T-cell (primary cell): ENCODE data around the gene PFKFB3. TPM values are rescaled to one million over a fixed set of nuclear protein-coding genes. Genes with fewer than 3 reads are reported as not detected.

Experiments used
- ATAC-seq, 4 experiments: fragments of 200-7000 bp in 3 of 4; fragments of 150-1000 bp in 1 of 4; cut with Tn5 transposase; replicated peaks in 1 of 4; 1 replicate in 3 of 4; 2 replicates in 1 of 4; pipeline ENCODE4 v1.10.0; 2021; ENCODE audit warnings: moderate library complexity in 3 of 4, mild to moderate bottlenecking in 2 of 4, moderate number of reproducible peaks in 1 of 4
- CTCF ChIA-PET, 2 donors: fragments of 300-600 bp; sonication (Branson Sonifier 250); formaldehyde crosslinking; loops; one replicate each; lab custom pipeline; 2022; ENCODE audit warnings: antibody characterized with exemption in 2 of 2; lab: Charles Lee
- POLR2A ChIA-PET, 2 donors: fragments of 300-600 bp; sonication (Branson Sonifier 250); formaldehyde crosslinking; loops; one replicate each; lab custom pipeline; 2022; ENCODE audit warnings: antibody characterized with exemption in 2 of 2; lab: Charles Lee
- DNase-seq, 35 experiments: peaks; one replicate each; pipeline versions ENCODE4 v3.0.0 to v3.0.0-alpha.2; 2013 to 2023
- H3K27ac ChIP-seq: one replicate; pipeline ENCODE4 v1.5.1; 2013; ENCODE audit warnings: low read length
- H3K27me3 ChIP-seq, 2 experiments: replicated peaks in 1 of 2; 1 replicate in 1 of 2; 2 replicates in 1 of 2; pipeline versions ENCODE4 v1.6.1 to v1.7.0; 2013; ENCODE audit warnings: low read length in 1 of 2, mixed read lengths in 1 of 2; ENCODE audit not compliant: control insufficient read depth in 2 of 2, insufficient read depth in 2 of 2; ENCODE audit errors: extremely low read depth in 1 of 2
- H3K36me3 ChIP-seq, 2 donors: 1 replicate in 1 of 2; 2 replicates in 1 of 2; pipeline versions ENCODE4 v1.6.1 to v1.7.0; 2013; ENCODE audit warnings: low read length in 1 of 2; ENCODE audit not compliant: control insufficient read depth in 2 of 2, insufficient read depth in 1 of 2; ENCODE audit errors: extremely low read depth in 1 of 2
- H3K4me1 ChIP-seq, 2 experiments: 1 replicate in 1 of 2; 2 replicates in 1 of 2; pipeline versions ENCODE4 v1.6.1 to v1.7.0; 2013; ENCODE audit warnings: low read length in 2 of 2, mixed read lengths in 1 of 2; ENCODE audit not compliant: insufficient read depth in 2 of 2, control insufficient read depth in 1 of 2; ENCODE audit errors: extremely low read depth in 1 of 2
- H3K4me3 ChIP-seq, 2 donors: 1 replicate in 1 of 2; 2 replicates in 1 of 2; pipeline versions ENCODE4 v1.5.1 to v1.7.0; 2013; ENCODE audit warnings: mild to moderate bottlenecking in 2 of 2, low read length in 1 of 2, moderate library complexity in 1 of 2; ENCODE audit not compliant: control insufficient read depth in 1 of 2; ENCODE audit errors: extremely low read depth in 1 of 2
- H3K9me3 ChIP-seq: 2 replicates; pipeline ENCODE4 v1.7.0; 2013
- H3K27ac Mint-ChIP-seq, 2 donors: one replicate each; pipeline ENCODE4 v1.8.0; 2020 to 2021; ENCODE audit warnings: mild to moderate bottlenecking in 2 of 2, mixed read lengths in 2 of 2
- H3K27me3 Mint-ChIP-seq, 2 donors: one replicate each; pipeline ENCODE4 v1.8.0; 2021 to 2022; ENCODE audit warnings: mixed read lengths in 2 of 2
- H3K36me3 Mint-ChIP-seq: one replicate; pipeline ENCODE4 v1.8.0; 2021; ENCODE audit warnings: mixed read lengths
- H3K4me1 Mint-ChIP-seq, 3 donors: one replicate each; pipeline ENCODE4 v1.8.0; 2020 to 2022; ENCODE audit warnings: mixed read lengths in 3 of 3, mild to moderate bottlenecking in 1 of 3
- H3K4me3 Mint-ChIP-seq, 3 donors: one replicate each; pipeline ENCODE4 v1.8.0; 2020 to 2022; ENCODE audit warnings: mild to moderate bottlenecking in 3 of 3, mixed read lengths in 3 of 3, moderate library complexity in 3 of 3
- H3K9me3 Mint-ChIP-seq, 3 donors: one replicate each; pipeline ENCODE4 v1.8.0; 2020 to 2022; ENCODE audit warnings: mixed read lengths in 3 of 3
- WGBS: methylation state at CpG from one replicate; pipeline ENCODE4 v1.1.5; 2013; ENCODE audit warnings: missing lambda C conversion rate; ENCODE audit not compliant: insufficient coverage; 5-methylcytosine and 5-hydroxymethylcytosine counted together
- total RNA-seq, 35 experiments: library from RNA in 6 of 35; stranded (reverse) in 6 of 35; fragments of 120-200 nt in 1 of 35; gene quantifications; one replicate each; pipeline versions ENCODE4 v1.2.1 to v1.2.4 and lab custom pipeline; 2013 to 2026

PFKFB3 gene
- total RNA-seq, 5 donors from 2014 or later (not counting 1 experiment from before 2014, with no cell fraction given): 48.7 to 99.2 (median 93.9) TPM

DNA sequence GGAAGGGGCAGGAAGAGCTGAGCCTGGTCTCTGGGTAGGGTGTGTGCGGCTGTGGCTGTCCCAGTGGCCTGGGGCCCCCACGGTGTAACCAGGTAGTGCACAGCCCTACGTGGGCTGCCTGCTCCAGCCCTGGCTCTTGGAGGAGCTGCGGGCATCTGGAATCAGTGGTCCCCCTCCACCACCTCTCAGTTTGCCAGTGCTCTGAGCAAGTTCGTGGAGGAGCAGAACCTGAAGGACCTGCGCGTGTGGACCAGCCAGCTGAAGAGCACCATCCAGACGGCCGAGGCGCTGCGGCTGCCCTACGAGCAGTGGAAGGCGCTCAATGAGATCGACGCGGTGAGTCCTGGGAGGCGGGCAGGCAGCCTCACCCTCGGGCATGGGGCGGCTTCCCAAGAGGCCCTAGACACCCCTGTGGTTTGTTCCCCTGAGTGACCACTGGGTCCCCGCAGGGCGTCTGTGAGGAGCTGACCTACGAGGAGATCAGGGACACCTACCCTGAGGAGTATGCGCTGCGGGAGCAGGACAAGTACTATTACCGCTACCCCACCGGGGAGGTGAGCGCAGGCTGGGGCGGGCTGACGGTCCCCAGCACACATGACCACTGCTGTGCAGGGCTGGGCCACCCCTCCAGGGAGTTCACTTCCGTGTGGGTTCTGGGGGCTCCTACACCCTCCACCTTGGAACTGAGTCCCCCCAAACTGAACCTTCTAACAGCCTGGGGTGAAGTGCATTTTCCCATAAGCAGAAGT is 18.6 kb downstream of the PFKFB3 start:
- POLR2A ChIA-PET: no interaction called here
- 95% methylated on average over 27 of the region's 30 CpGs for WGBS
- peak in 1 of 4 experiments; percentile 19 for ATAC-seq
- Histone ChIP-seq H3K36me3 (peaks cover 30 to 88% of the 10 kb centered on the region in 2 donors), H3K9me3 (no peaks in the 10 kb centered on the region), H3K4me1 (no peaks in the 10 kb centered on the region), H3K27ac (no peak overlapping the region), H3K4me3 (no peak overlapping the region), H3K27me3 (no peaks in the 10 kb centered on the region)
- no peak overlapping the region for H3K27ac Mint-ChIP-seq
- H3K4me3 Mint-ChIP-seq: no peak overlapping the region
- peaks cover 67% of the 10 kb centered on the region for H3K36me3 Mint-ChIP-seq
- H3K4me1 Mint-ChIP-seq: peaks cover 0 to 6% (median 2%) of the 10 kb centered on the region in 3 donors
- CTCF ChIA-PET: no interaction called here
- no peaks in the 10 kb centered on the region for H3K9me3 Mint-ChIP-seq
- DNase-seq: no peak
- no peaks in the 10 kb centered on the region for H3K27me3 Mint-ChIP-seq

DNA sequence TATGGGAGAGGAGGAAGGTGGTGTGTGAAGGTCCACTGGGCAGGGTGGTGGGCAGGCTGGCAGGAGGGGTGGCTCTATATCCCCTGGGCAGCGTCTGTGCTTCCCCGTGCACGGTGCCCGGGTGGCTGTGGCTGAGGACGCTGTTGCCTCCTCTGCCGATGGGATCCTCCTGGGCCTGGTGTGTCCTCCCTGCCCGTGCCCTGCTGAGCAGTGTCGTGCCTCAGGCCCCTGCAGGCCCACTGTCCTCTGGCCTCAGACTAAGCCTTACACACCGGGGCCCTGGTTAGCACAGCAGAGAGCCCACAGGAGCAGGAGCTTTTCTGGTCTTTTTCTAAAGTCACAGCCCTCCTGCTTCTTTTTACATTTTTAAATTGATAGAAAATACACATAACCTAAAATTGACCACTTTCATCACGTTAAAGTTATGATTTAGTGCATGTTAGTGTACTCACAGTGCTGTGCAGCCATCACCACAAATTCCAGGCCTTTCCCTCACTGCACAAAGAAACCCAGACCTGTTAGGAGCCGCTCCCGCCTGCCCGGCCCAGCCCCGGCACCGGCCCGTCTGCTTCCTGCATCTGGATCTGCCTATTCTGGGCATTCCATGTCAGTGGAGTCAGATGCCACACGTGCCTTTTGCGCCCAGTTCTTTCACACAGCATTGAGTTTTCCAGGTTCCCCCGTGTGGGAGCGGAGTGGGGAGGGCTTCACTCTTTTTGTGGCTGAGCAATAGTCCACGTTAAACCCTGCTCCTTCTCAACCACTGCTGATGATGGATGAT is 19.4 kb downstream of the PFKFB3 start:
- Histone ChIP-seq H3K4me1 (no peaks in the 10 kb centered on the region), H3K27me3 (no peaks in the 10 kb centered on the region), H3K4me3 (no peak overlapping the region), H3K27ac (no peak overlapping the region), H3K9me3 (no peaks in the 10 kb centered on the region), H3K36me3 (peaks cover 27 to 83% of the 10 kb centered on the region in 2 donors)
- peaks cover 62% of the 10 kb centered on the region for H3K36me3 Mint-ChIP-seq
- POLR2A ChIA-PET: no interaction called here
- 97% methylated on average over 16 of the region's 21 CpGs for WGBS
- ATAC-seq (no peak), DNase-seq (no peak)
- H3K27me3 Mint-ChIP-seq: no peaks in the 10 kb centered on the region
- CTCF ChIA-PET: no interaction called here
- H3K9me3 Mint-ChIP-seq: no peaks in the 10 kb centered on the region
- H3K4me1 Mint-ChIP-seq: peaks cover 0 to 4% (median 2%) of the 10 kb centered on the region in 3 donors
- no peak overlapping the region for H3K27ac Mint-ChIP-seq
- no peak overlapping the region for H3K4me3 Mint-ChIP-seq

DNA sequence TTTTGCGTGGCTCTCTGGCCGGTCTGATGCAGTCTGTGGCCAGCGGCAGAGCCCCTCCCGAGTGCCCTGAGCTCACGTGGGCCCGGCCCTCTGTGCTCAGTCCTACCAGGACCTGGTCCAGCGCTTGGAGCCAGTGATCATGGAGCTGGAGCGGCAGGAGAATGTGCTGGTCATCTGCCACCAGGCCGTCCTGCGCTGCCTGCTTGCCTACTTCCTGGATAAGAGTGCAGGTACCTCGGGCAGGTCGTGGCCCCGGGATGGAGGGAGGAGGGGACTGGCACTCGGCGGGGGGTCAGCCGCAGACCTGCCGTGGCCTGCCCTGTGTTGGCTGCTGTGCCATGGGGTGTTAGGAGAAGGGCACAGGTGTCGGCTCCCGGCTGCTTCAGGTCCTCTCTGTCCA is 20.0 kb downstream of the PFKFB3 start:
- no peak overlapping the region for H3K27ac Mint-ChIP-seq
- peaks cover 64% of the 10 kb centered on the region for H3K36me3 Mint-ChIP-seq
- Histone ChIP-seq H3K27me3 (no peaks in the 10 kb centered on the region), H3K4me1 (no peaks in the 10 kb centered on the region), H3K27ac (no peak overlapping the region), H3K4me3 (no peak overlapping the region), H3K36me3 (peaks cover 29 to 80% of the 10 kb centered on the region in 2 donors), H3K9me3 (no peaks in the 10 kb centered on the region)
- ChIA-PET CTCF (no interaction called here), POLR2A (no interaction called here)
- ATAC-seq: no peak
- H3K4me3 Mint-ChIP-seq: no peak overlapping the region
- WGBS: 98% methylated on average over 16 of the region's 19 CpGs
- no peaks in the 10 kb centered on the region for H3K27me3 Mint-ChIP-seq
- no peaks in the 10 kb centered on the region for H3K9me3 Mint-ChIP-seq
- DNase-seq: no peak
- peaks cover 0 to 5% (median 4%) of the 10 kb centered on the region in 3 donors for H3K4me1 Mint-ChIP-seq

DNA sequence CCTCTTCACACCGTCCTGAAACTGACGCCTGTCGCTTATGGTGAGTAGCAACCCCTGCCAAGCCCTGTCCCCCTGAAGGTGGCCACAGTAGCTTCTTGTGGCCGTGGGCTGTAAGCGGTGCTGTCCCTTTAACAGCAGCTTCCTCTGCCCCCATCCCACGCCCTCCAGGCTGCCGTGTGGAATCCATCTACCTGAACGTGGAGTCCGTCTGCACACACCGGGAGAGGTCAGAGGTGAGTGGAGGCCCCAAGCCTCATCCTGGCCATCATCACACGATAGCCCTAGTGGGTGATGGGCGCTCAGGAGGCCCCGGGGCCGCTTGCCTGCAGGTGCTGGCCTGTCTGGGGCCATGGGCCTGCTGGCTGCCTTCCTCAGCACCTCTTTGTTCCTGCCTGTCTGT is 21.2 kb downstream of the PFKFB3 start:
- H3K9me3 Mint-ChIP-seq: no peaks in the 10 kb centered on the region

DNA sequence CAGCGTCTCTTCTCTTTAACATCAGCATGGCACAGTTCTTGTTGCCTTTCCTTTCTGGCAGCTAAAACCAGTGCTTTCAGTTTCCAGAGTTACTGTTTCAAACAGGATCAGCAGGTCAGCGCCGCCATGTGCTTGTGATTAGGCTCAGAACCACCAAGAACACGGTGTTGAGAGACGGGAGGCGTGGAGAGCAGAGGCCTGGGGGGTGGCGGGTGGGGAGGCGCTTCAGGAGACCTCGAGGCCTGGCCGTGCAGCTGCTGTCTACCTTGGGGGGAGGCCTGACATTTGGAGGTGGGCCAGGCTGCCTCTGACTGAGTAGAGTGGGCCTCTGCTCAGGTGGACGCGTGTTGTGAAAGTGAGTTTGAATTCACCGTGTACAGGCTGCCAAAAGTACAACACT is 22.0 kb downstream of the PFKFB3 start:
- Histone ChIP-seq H3K9me3 (no peaks in the 10 kb centered on the region), H3K4me3 (no peak overlapping the region), H3K36me3 (peaks cover 25 to 71% of the 10 kb centered on the region in 2 donors), H3K4me1 (peaks cover 0 to 7% of the 10 kb centered on the region in 2 experiments), H3K27me3 (no peaks in the 10 kb centered on the region), H3K27ac (no peak overlapping the region)
- no peak overlapping the region for H3K4me3 Mint-ChIP-seq
- no peak overlapping the region for H3K27ac Mint-ChIP-seq
- no peaks in the 10 kb centered on the region for H3K9me3 Mint-ChIP-seq
- POLR2A ChIA-PET: no interaction called here
- CTCF ChIA-PET: no interaction called here
- no peaks in the 10 kb centered on the region for H3K27me3 Mint-ChIP-seq
- no peak for DNase-seq
- peaks cover 60% of the 10 kb centered on the region for H3K36me3 Mint-ChIP-seq
- peaks cover 7 to 10% (median 8%) of the 10 kb centered on the region in 3 donors for H3K4me1 Mint-ChIP-seq
- WGBS: 95% methylated on average over 11 of the region's 13 CpGs
- no peak for ATAC-seq

More for the DNA sequence above, 21.2 kb downstream of the PFKFB3 start:
- H3K36me3 ChIP-seq: peaks cover 25 to 76% of the 10 kb centered on the region in 2 donors
- Mint-ChIP-seq H3K36me3 (peaks cover 65% of the 10 kb centered on the region), H3K27ac (no peak overlapping the region), H3K27me3 (no peaks in the 10 kb centered on the region), H3K4me3 (no peak overlapping the region), H3K4me1 (peaks cover 7 to 10% (median 8%) of the 10 kb centered on the region in 3 donors)
- no peaks in the 10 kb centered on the region for H3K27me3 ChIP-seq
- H3K4me3 ChIP-seq: no peak overlapping the region
- no peak overlapping the region for H3K27ac ChIP-seq
- ChIA-PET CTCF (interaction anchor here in 1 of 2 donors (0.6 kb wide), 1 partner anchor 21 kb away, joined by 3 read pairs; the partner anchor contains the start of gene PFKFB3), POLR2A (no interaction called here)
- no peak for DNase-seq
- peaks cover 0 to 7% of the 10 kb centered on the region in 2 experiments for H3K4me1 ChIP-seq
- ATAC-seq: no peak
- H3K9me3 ChIP-seq: no peaks in the 10 kb centered on the region
- WGBS: 96% methylated on average over 11 of the region's 14 CpGs

DNA sequence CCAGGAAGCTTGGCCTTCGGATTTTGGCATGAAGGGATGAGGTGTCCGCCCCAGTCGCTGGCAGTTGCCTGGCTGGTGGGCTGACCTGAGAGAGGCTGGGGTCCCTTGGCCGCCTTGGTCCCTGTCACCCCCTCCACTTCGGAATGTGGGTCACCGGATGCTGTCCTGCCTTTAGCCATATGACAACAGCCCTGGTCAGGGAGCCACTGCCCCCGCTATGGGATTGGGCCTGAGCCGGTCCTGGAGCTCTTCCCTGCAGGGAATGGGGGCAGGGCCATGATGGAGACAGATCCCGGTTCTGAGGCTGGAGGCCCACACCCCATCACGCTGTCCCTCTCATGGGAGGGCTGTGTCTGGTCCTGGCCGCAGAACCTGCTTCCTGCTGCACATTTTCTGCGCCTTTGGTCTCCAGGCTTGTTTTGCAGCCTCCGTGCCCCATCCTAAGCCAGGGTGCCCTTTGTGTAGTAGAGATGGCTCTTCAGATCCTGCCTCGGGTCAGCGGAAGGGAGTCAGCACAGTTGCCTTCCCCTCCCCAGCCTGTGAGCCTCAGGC is 22.6 kb downstream of the PFKFB3 start:
- 94% methylated on average over 5 of the region's 15 CpGs for WGBS

More for the DNA sequence above, 22.6 kb downstream of the PFKFB3 start:
- no peak overlapping the region for H3K4me3 ChIP-seq
- peaks cover 0 to 7% of the 10 kb centered on the region in 2 experiments for H3K4me1 ChIP-seq
- Mint-ChIP-seq H3K9me3 (no peaks in the 10 kb centered on the region), H3K27ac (no peak overlapping the region), H3K4me1 (peaks cover 7 to 11% (median 8%) of the 10 kb centered on the region in 3 donors), H3K27me3 (no peaks in the 10 kb centered on the region), H3K4me3 (no peak overlapping the region), H3K36me3 (peaks cover 62% of the 10 kb centered on the region)
- H3K27me3 ChIP-seq: no peaks in the 10 kb centered on the region
- CTCF ChIA-PET: no interaction called here
- no peak overlapping the region for H3K27ac ChIP-seq
- POLR2A ChIA-PET: no interaction called here
- no peaks in the 10 kb centered on the region for H3K9me3 ChIP-seq
- H3K36me3 ChIP-seq: peaks cover 23 to 67% of the 10 kb centered on the region in 2 donors
- DNase-seq (no peak), ATAC-seq (no peak)
